SJCRH30 (cell line): ENCODE measurements around the gene MAML3. TPM values are rescaled to one million over a fixed set of nuclear protein-coding genes. Genes with fewer than 3 reads are reported as not detected.

Source experiments
- DNase-seq, 2 experiments: peaks; one replicate each; pipeline ENCODE4 v3.0.0-alpha.2; 2015 to 2020
- H3K27ac ChIP-seq: fragments of 250-450 bp; sonication (Bioruptor Pico); 2 replicates; pipeline ENCODE4 v1.5.1; 2020; ENCODE audit warnings: mild to moderate bottlenecking, moderate library complexity
- H3K27me3 ChIP-seq: fragments of 250-450 bp; sonication (Bioruptor Pico); 2 replicates; pipeline ENCODE4 v1.5.1; 2020; ENCODE audit warnings: mild to moderate bottlenecking, moderate library complexity
- H3K36me3 ChIP-seq: fragments of 250-450 bp; sonication (Bioruptor Pico); 2 replicates; pipeline ENCODE4 v1.5.1; 2020; ENCODE audit warnings: mild to moderate bottlenecking, moderate library complexity
- H3K4me1 ChIP-seq: fragments of 250-450 bp; sonication (Bioruptor Pico); 2 replicates; pipeline ENCODE4 v1.5.1; 2020; ENCODE audit warnings: mild to moderate bottlenecking, moderate library complexity
- H3K4me3 ChIP-seq: fragments of 250-450 bp; sonication (Bioruptor Pico); 2 replicates; pipeline ENCODE4 v1.5.1; 2020; ENCODE audit warnings: mild to moderate bottlenecking, moderate library complexity
- H3K9me3 ChIP-seq: fragments of 250-450 bp; sonication (Bioruptor Pico); replicated peaks from 2 replicates; pipeline ENCODE4 v1.5.1; 2020; ENCODE audit warnings: mild to moderate bottlenecking, moderate library complexity
- total RNA-seq: library from RNA; depleted of rRNA; stranded (reverse); fragments of >200 nt; shearing (Covaris generic); gene quantifications from 2 replicates; pipeline ENCODE4 v1.2.3, GENCODE V29; 2014

Gene MAML3
- total RNA-seq, 1 experiment from 2014 or later = 0.42 TPM

GRCh38 chr4:140025470-140025869 lies 128.5 kb downstream of the MAML3 start:
- Histone ChIP-seq H3K27me3 (no peaks in the 10 kb centered on the region), H3K4me3 (no peak overlapping the region), H3K4me1 (no peaks in the 10 kb centered on the region; the same call in 1 of the 2 replicates), H3K36me3 (no peaks in the 10 kb centered on the region), H3K9me3 (no peaks in the 10 kb centered on the region), H3K27ac (no peak overlapping the region)
- no peak for DNase-seq

GRCh38 chr4:140020457-140021361 lies 133.3 kb downstream of the MAML3 start:
- no peak overlapping the region for H3K27ac ChIP-seq

GRCh38 chr4:140019619-140020347 lies 134.2 kb downstream of the MAML3 start:
- no peak overlapping the region for H3K27ac ChIP-seq
- peaks cover 5% of the 10 kb centered on the region for H3K4me1 ChIP-seq
- no peaks in the 10 kb centered on the region for H3K27me3 ChIP-seq
- no peaks in the 10 kb centered on the region for H3K36me3 ChIP-seq
- peak in 1 of 2 experiments; percentile 14 for DNase-seq
- no peak overlapping the region for H3K4me3 ChIP-seq
- H3K9me3 ChIP-seq = no peaks in the 10 kb centered on the region

More at GRCh38 chr4:140020457-140021361, 133.3 kb downstream of the MAML3 start:
- Histone ChIP-seq H3K27me3 (no peaks in the 10 kb centered on the region), H3K4me1 (peaks cover 5% of the 10 kb centered on the region), H3K9me3 (no peaks in the 10 kb centered on the region), H3K4me3 (no peak overlapping the region), H3K36me3 (no peaks in the 10 kb centered on the region)
- no peak for DNase-seq

- Histone ChIP-seq H3K27ac (no peak overlapping the region), H3K4me3 (no peak overlapping the region), H3K4me1 (peaks cover 5% of the 10 kb centered on the region), H3K27me3 (no peaks in the 10 kb centered on the region), H3K36me3 (no peaks in the 10 kb centered on the region), H3K9me3 (no peaks in the 10 kb centered on the region)
- DNase-seq = no peak
These were observed 134.9 kb downstream of the MAML3 start for GRCh38 chr4:140018931-140019618.

- Histone ChIP-seq H3K27me3 (no peaks in the 10 kb centered on the region), H3K9me3 (no peaks in the 10 kb centered on the region), H3K27ac (no peak overlapping the region), H3K4me1 (no peaks in the 10 kb centered on the region), H3K36me3 (no peaks in the 10 kb centered on the region), H3K4me3 (no peak overlapping the region)
- DNase-seq = no peak
These were observed 139.7 kb downstream of the MAML3 start for GRCh38 chr4:140014284-140014683.

GRCh38 chr4:140012688-140013486 lies 141.1 kb downstream of the MAML3 start:
- peak; percentile 26 to 56 for DNase-seq
- Histone ChIP-seq H3K4me3 (no peak overlapping the region), H3K27me3 (no peaks in the 10 kb centered on the region), H3K36me3 (no peaks in the 10 kb centered on the region), H3K27ac (no peak overlapping the region), H3K9me3 (no peaks in the 10 kb centered on the region), H3K4me1 (no peaks in the 10 kb centered on the region)

GRCh38 chr4:140005699-140006098 lies 148.3 kb downstream of the MAML3 start:
- H3K4me3 ChIP-seq = no peak overlapping the region

GRCh38 chr4:140004922-140005627 lies 148.9 kb downstream of the MAML3 start:
- DNase-seq = peak in 1 of 2 experiments; percentile 16
- H3K27ac ChIP-seq = peak overlapping the region; percentile 34; the same call in 1 of the 2 replicates

More at GRCh38 chr4:140005699-140006098, 148.3 kb downstream of the MAML3 start:
- no peak overlapping the region for H3K27ac ChIP-seq
- H3K4me1 ChIP-seq = 0 out of 2 replicates have a peak, but pooled peaks cover 3% of the 10 kb centered on the region
- H3K36me3 ChIP-seq = no peaks in the 10 kb centered on the region
- no peaks in the 10 kb centered on the region for H3K27me3 ChIP-seq
- H3K9me3 ChIP-seq = no peaks in the 10 kb centered on the region
- DNase-seq = no peak

GRCh38 chr4:140004549-140004895 lies 149.5 kb downstream of the MAML3 start:
- Histone ChIP-seq H3K9me3 (no peaks in the 10 kb centered on the region), H3K4me3 (peak overlapping the region; percentile 32), H3K36me3 (no peaks in the 10 kb centered on the region), H3K4me1 (0 out of 2 replicates have a peak, but pooled peaks cover 3% of the 10 kb centered on the region), H3K27ac (peak overlapping the region; percentile 34; the same call in 1 of the 2 replicates), H3K27me3 (no peaks in the 10 kb centered on the region)
- DNase-seq = peak; percentile 61 to 74

More at GRCh38 chr4:140004922-140005627, 148.9 kb downstream of the MAML3 start:
- Histone ChIP-seq H3K4me1 (0 out of 2 replicates have a peak, but pooled peaks cover 3% of the 10 kb centered on the region), H3K36me3 (no peaks in the 10 kb centered on the region), H3K4me3 (peak overlapping the region; percentile 32), H3K27me3 (no peaks in the 10 kb centered on the region), H3K9me3 (no peaks in the 10 kb centered on the region)

- no peak overlapping the region; the same call in 1 of the 2 replicates for H3K27ac ChIP-seq
- no peaks in the 10 kb centered on the region for H3K27me3 ChIP-seq
These were observed 150.0 kb downstream of the MAML3 start for GRCh38 chr4:140003876-140004548.

GRCh38 chr4:140000232-140000631 lies 153.8 kb downstream of the MAML3 start:
- Histone ChIP-seq H3K27ac (no peak overlapping the region), H3K36me3 (no peaks in the 10 kb centered on the region), H3K4me3 (no peak overlapping the region), H3K9me3 (no peaks in the 10 kb centered on the region), H3K4me1 (0 out of 2 replicates have a peak, but pooled peaks cover under 1% of the 10 kb centered on the region), H3K27me3 (no peaks in the 10 kb centered on the region)
- no peak for DNase-seq

More at GRCh38 chr4:140003876-140004548, 150.0 kb downstream of the MAML3 start:
- H3K4me3 ChIP-seq = peak overlapping the region; percentile 32
- no peak for DNase-seq
- no peaks in the 10 kb centered on the region for H3K9me3 ChIP-seq
- H3K36me3 ChIP-seq = no peaks in the 10 kb centered on the region
- H3K4me1 ChIP-seq = 0 out of 2 replicates have a peak, but pooled peaks cover 3% of the 10 kb centered on the region

GRCh38 chr4:139988863-139989765 lies 164.9 kb downstream of the MAML3 start:
- H3K27ac ChIP-seq = no peak overlapping the region
- DNase-seq = peak; percentile 40 to 53
- no peak overlapping the region for H3K4me3 ChIP-seq
- no peaks in the 10 kb centered on the region for H3K36me3 ChIP-seq
- no peaks in the 10 kb centered on the region for H3K9me3 ChIP-seq
- H3K27me3 ChIP-seq = no peaks in the 10 kb centered on the region
- H3K4me1 ChIP-seq = peaks cover 17% of the 10 kb centered on the region
